HK-2 (cell line): ENCODE measurements around the gene COQ2.
"Not testable (repeated sequence)": the region's sequence is repeated elsewhere in the genome, so short reads cannot be mapped to it uniquely, and the experiment has no call there.

Experiments
- DNase-seq: peaks from one replicate; pipeline ENCODE4 v3.0.0-alpha.2; 2018; ENCODE audit not compliant: unreplicated experiment

The COQ2 gene

DNA sequence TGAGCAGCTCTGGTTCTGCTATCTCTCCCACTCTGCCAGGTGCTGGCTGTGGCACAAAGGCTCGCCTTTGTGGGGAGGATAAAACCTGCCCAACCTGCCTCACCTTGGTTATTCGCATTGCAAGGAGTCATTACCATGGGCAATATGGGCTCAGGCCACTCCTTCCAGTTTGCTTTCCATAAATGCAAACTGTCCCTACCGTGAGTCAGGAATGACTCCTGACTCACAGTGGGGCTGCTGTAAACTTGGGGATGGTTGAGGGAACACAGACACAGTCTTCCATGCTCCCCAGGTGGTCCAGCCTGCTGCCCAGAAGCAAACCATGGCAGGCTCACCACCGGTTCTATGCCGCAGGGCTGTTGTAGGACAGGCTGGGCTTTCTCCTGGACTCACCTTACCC lies 36.1 kb downstream of the COQ2 start:
- DNase-seq: no peak

GRCh38 chr4:83247415-83248357 lies 36.9 kb downstream of the COQ2 start:
- DNase-seq: no peak

GRCh38 chr4:83241132-83241531 lies 43.5 kb downstream of the COQ2 start:
- DNase-seq: no peak

DNA sequence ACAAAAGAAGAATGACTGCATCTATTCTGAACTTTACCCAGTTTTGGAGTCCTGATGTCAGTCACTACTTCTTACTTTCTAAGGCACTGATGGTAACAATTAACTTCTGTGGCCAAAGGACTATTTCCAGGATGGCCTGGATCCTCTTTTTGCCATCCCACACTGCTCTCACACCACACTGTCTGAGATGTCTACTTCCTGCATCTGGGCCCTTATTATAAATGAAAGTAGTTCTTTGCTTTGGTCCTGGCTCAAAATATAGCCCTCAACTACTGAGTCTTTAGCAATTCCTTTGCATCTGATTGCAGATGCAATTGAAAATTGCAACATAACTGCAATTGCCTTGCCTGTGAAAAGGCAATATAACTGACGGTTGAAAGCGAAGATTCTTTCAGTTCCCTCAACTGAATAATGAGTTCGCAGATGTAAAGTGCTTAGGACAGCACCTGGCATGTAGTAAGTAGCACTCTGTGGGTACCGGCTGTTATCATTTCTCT lies 44.2 kb downstream of the COQ2 start:
- no peak for DNase-seq

- no peak for DNase-seq
Observed at GRCh38 chr4:83238393-83239248, 46.0 kb downstream of the COQ2 start.

- DNase-seq: no peak
Observed at GRCh38 chr4:83237591-83237990, 47.0 kb downstream of the COQ2 start.

GRCh38 chr4:83235645-83236133 lies 48.9 kb downstream of the COQ2 start:
- DNase-seq: not testable (repeated sequence)

DNA sequence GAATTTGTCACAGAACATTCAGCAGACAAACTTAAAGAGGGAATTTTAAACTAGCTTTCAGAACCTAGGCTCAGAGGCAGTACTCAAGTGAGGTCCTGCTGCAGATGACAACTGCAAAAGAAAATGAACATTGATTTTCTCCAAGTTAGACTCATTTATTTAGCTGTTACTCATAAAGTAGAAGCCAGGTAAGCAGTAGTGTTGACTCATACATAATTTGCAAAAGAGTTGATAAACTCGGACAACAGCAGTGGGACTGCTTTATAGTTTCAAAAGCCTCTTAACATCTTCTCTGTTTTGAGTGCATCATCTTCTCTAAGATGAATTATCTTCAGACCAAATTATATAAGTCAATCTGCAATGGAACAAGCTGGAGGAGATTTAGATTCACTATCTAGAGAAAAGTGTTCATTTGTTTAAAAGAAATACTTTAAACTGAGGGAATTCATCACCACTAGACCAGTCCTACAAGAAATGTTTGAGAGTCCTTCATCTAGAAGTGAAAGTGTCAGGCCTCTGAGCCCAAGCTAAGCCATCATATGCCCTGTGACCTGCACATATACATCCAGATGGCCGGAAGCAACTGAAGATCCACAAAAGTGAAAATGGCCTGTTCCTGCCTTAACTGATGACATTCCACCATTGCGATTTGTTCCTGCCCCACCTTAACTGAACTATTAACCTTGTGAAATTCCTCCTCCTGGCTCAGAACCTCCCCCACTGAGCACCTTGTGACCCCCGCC lies 49.5 kb downstream of the COQ2 start:
- DNase-seq: no peak

GRCh38 chr4:83234387-83234786 lies 50.2 kb downstream of the COQ2 start:
- DNase-seq: not testable (repeated sequence)

DNA sequence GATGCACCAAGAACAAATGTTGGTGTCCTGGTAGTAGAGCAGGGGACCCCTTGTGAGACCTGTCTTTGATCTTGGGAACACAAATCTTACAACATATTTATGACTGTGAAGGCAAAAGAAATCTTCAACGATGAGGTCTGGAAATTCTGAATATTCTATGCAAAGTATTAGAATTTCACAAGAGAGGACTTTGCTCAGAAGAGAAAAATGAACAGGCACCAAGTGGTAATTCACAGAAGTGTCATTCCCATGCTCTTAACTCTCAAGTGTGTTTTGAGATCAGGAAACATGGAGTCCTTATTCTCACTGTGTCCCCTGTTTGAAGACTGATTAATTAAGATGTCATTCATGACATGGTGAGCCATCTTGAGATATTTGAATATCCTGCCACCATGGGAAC lies 52.5 kb downstream of the COQ2 start:
- no peak for DNase-seq

DNA sequence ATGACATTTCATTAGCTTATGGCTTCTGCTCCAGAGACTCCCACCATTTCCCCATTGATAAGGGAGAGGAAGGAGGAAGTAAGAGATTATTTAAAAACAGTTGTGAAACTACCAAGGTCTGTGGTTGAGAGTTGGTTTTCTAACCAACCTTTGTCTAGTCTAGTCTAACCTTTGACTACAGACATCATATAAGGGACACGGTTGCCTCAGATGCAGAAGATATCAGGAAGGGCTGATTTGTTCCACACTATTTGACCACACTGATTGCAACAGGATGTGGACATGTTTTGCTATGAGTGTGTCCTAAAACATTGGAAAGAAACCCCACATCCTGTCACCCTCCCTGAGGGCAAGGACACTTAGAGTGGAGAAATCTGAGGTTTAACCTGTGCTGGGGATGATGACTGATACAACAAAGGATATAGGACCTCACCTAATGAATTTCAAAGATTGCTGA lies 53.0 kb downstream of the COQ2 start:
- no peak for DNase-seq

GRCh38 chr4:83230928-83231327 lies 53.7 kb downstream of the COQ2 start:
- no peak for DNase-seq

GRCh38 chr4:83229791-83230190 lies 54.8 kb downstream of the COQ2 start:
- no peak for DNase-seq

DNA sequence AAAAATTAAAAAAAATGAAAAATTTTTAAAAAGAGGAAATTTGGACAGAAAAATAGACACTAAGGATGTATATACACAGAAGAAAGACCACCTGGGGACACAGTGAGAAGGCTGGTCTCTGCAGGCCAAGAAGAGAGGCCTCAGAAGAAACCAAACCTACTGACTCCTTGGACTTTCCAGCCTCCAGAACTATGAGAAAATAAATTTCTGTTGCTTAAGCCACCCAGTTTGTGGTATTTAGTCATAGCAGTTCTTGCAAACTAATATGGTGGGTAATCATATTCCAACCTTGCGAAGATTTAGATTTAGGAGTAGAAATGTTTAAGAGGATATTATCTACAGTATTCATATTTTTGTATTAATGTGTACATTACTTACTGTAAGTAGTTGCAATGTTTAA lies 56.4 kb downstream of the COQ2 start:
- no peak for DNase-seq

DNA sequence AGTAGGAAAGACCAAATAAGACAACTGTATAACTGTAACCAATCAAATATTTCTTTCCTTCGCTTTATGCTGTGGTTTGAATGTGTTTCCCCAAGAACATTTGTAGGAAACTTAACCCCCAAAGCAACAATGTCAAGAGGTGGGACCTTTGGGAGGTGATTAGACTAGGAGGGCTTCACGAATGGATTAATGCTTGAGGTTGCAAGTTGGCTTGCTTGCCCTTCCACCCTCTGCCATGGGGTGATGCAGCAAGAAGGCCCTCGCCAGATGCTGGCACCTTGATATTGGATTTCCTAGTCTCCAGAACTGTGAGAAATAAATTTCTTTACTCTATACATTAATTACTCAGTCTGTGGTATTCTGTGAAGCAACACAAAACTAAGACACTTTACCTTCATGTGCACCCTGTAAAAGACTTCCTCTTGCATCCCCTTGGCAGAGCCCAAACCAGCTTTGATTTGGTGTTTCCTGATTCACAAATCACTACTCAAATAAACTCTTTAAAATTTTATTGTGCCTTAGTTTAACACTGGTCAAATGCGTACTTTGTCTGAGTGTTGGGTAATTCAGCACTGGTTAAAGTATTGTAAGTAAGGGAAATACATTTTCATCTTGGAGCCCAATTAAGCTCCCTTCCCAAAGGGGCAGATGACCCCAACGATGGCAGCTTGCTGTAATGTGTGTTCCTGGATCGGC lies 59.9 kb downstream of the COQ2 start:
- no peak for DNase-seq

DNA sequence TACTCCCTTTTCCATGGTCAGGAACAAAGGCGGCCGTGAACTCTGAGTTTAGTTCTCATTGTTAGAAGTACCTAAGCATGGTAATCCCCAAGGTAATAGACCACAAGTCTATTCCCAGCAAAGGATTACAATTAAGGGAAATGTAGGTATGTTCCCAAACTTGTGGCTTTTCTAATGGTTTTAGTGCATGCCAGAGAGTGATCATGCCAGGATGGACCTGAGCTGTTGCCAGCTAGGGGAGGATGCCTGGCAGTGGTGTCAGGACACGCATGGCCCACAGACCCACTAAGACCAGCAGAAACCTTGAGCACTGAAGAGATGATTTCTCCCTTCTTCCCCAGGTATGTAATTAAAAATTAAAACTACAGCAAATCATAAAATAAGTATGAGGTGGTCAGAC lies 60.8 kb downstream of the COQ2 start:
- no peak for DNase-seq

DNA sequence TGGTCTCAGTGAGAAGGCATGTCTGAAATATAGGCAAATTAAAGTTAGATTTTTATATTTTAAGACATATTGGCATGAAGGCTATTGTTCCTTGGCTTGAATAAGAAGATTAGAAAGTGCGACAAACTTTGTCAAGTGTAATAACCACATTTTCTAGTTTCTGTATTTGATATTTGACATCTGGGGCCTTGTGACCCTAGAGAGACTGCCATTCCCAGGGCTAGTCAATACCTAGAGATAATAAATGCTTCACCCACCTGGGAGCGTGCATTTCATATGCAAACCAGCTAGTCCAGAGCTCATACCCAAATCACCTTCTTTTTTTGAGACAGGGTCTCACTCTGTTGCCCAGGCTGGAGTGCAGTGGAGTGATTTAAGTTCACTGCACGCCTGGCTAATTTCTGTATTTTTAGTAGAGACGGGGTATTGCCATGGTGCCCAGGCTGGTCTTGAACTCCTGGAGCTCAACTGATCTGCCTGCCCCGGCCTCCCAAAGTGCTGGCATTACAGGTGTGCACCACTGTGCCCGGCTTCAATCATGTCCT lies 62.6 kb downstream of the COQ2 start:
- no peak for DNase-seq

DNA sequence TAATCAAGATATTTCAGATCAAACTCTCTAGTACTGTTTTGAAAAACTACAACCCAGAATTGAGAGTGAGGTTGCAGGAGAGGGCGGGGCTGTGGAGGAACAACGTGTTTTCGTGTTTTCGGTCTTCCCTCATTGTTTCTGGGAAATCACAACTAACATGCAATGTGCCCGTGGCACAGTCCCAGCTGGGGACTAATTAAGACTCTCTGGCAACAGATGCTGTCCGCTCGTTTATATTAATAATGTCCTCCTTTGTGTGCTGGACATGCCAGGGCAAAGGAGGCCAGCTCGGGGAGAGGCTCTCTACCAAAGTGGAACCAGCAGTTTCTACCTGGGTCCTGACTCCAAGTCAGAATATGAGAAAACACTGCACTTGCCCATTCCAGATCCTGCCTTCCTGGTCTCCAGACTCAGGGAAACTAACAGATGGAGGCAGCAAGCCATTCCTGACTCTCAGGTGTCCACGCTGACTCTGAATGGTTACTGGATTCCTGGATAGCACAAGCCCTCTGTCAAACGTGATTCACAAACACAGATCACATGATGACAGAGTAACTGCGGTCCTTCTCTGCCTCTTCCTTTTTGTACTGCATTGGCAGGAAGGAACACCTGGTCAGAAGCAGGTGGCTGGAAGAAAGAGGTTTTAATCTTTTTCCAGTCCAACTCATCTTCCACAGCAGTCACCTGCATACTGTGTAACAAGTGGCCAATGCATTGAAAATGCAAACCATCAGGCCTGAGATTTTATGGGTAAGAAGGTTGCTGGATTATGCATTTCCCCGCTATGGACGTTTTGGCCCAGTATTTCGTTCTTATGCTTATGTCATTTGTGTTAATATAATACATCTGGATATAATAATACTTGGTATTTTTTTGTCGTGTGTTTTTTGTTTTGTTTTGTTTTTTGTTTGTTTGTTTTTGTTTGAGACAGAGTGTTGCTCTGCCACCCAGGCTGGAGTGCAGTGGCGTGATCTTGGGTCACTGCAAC lies 65.0 kb downstream of the COQ2 start:
- DNase-seq: no peak

- DNase-seq: no peak
Observed at GRCh38 chr4:83217721-83218522, 66.7 kb downstream of the COQ2 start.
